ENCODE data around the gene MYL7. TPM values are rescaled to one million over a fixed set of nuclear protein-coding genes. Genes with fewer than 3 reads are reported as not detected.
A peak's percentile ranks its signal among the peaks of the same experiment; 100 is the strongest.

The MYL7 gene
- total and polyA plus RNA-seq, 9 donors, result 0.70 to 13.0 (median 6.8) TPM

- Histone ChIP-seq H3K27me3 (ENCODE audit: control insufficient read depth, insufficient read depth, low read length) (no peaks in the 10 kb centered on the region), H3K4me3 (ENCODE audit: low read length) (no peak overlapping the region), H3K9me3 (replicated peaks; ENCODE audit: control insufficient read depth, low read depth, low read length) (no peaks in the 10 kb centered on the region), H3K36me3 (ENCODE audit: control insufficient read depth, insufficient read depth, low read length) (peaks cover 63% of the 10 kb centered on the region), H3K27ac (ENCODE audit: low read length) (no peak overlapping the region), H3K4me1 (ENCODE audit: control insufficient read depth, insufficient read depth, low read length) (peaks cover 55% of the 10 kb centered on the region)
- DNase-seq, result no peak
- WGBS (ENCODE audit: insufficient coverage), result 94% methylated on average over 8 of the region's 8 CpGs
Measured at GRCh38 chr7:44119829-44120380, 21.2 kb downstream of the MYL7 start.

- Histone ChIP-seq H3K36me3 (ENCODE audit: control insufficient read depth, insufficient read depth, low read length) (peaks cover 81% of the 10 kb centered on the region), H3K27ac (ENCODE audit: low read length) (no peak overlapping the region), H3K4me1 (ENCODE audit: control insufficient read depth, insufficient read depth, low read length) (peaks cover 64% of the 10 kb centered on the region), H3K27me3 (ENCODE audit: control insufficient read depth, insufficient read depth, low read length) (no peaks in the 10 kb centered on the region), H3K4me3 (ENCODE audit: low read length) (no peak overlapping the region), H3K9me3 (replicated peaks; ENCODE audit: control insufficient read depth, low read depth, low read length) (no peaks in the 10 kb centered on the region)
- no peak for DNase-seq
- WGBS (ENCODE audit: insufficient coverage), result 83% methylated on average over 10 of the region's 13 CpGs
Measured at GRCh38 chr7:44117801-44118429, 23.2 kb downstream of the MYL7 start.

GRCh38 chr7:44116789-44117666, 24.1 kb downstream of the MYL7 start:
- no peaks in the 10 kb centered on the region for H3K27me3 ChIP-seq (ENCODE audit: control insufficient read depth, insufficient read depth, low read length)
- H3K36me3 ChIP-seq (ENCODE audit: control insufficient read depth, insufficient read depth, low read length), result peaks cover 85% of the 10 kb centered on the region
- no peak for DNase-seq
- peaks cover 66% of the 10 kb centered on the region for H3K4me1 ChIP-seq (ENCODE audit: control insufficient read depth, insufficient read depth, low read length)
- H3K27ac ChIP-seq (ENCODE audit: low read length), result no peak overlapping the region
- H3K9me3 ChIP-seq (replicated peaks; ENCODE audit: control insufficient read depth, low read depth, low read length), result no peaks in the 10 kb centered on the region
- WGBS (ENCODE audit: insufficient coverage), result 91% methylated on average over 23 of the region's 25 CpGs
- H3K4me3 ChIP-seq (ENCODE audit: low read length), result no peak overlapping the region

- Histone ChIP-seq H3K4me3 (ENCODE audit: low read length) (no peak overlapping the region), H3K27ac (ENCODE audit: low read length) (peak overlapping the region; percentile 69), H3K27me3 (ENCODE audit: control insufficient read depth, insufficient read depth, low read length) (no peaks in the 10 kb centered on the region), H3K36me3 (ENCODE audit: control insufficient read depth, insufficient read depth, low read length) (peaks cover 86% of the 10 kb centered on the region), H3K4me1 (ENCODE audit: control insufficient read depth, insufficient read depth, low read length) (peaks cover 63% of the 10 kb centered on the region), H3K9me3 (replicated peaks; ENCODE audit: control insufficient read depth, low read depth, low read length) (no peaks in the 10 kb centered on the region)
- DNase-seq, result no peak
- 91% methylated on average over 9 of the region's 17 CpGs for WGBS (ENCODE audit: insufficient coverage)
Measured at GRCh38 chr7:44116087-44116788, 24.9 kb downstream of the MYL7 start.

GRCh38 chr7:44114586-44115310, 26.4 kb downstream of the MYL7 start:
- WGBS (ENCODE audit: insufficient coverage), result 80% methylated on average over 12 of the region's 12 CpGs
- no peak overlapping the region for H3K4me3 ChIP-seq (ENCODE audit: low read length)
- H3K9me3 ChIP-seq (replicated peaks; ENCODE audit: control insufficient read depth, low read depth, low read length), result no peaks in the 10 kb centered on the region
- peaks cover 63% of the 10 kb centered on the region for H3K4me1 ChIP-seq (ENCODE audit: control insufficient read depth, insufficient read depth, low read length)
- peaks cover 86% of the 10 kb centered on the region for H3K36me3 ChIP-seq (ENCODE audit: control insufficient read depth, insufficient read depth, low read length)
- no peaks in the 10 kb centered on the region for H3K27me3 ChIP-seq (ENCODE audit: control insufficient read depth, insufficient read depth, low read length)
- peak; percentile 89 for DNase-seq
- peak overlapping the region; percentile 69 for H3K27ac ChIP-seq (ENCODE audit: low read length)

- peaks cover 58% of the 10 kb centered on the region for H3K4me1 ChIP-seq (ENCODE audit: control insufficient read depth, insufficient read depth, low read length)
Measured at GRCh38 chr7:44113764-44114354, 27.3 kb downstream of the MYL7 start.

GRCh38 chr7:44112997-44113763, 28.0 kb downstream of the MYL7 start:
- H3K27me3 ChIP-seq (ENCODE audit: control insufficient read depth, insufficient read depth, low read length), result no peaks in the 10 kb centered on the region
- WGBS (ENCODE audit: insufficient coverage), result 77% methylated on average over 27 of the region's 34 CpGs
- H3K9me3 ChIP-seq (replicated peaks; ENCODE audit: control insufficient read depth, low read depth, low read length), result no peaks in the 10 kb centered on the region
- H3K4me1 ChIP-seq (ENCODE audit: control insufficient read depth, insufficient read depth, low read length), result peaks cover 58% of the 10 kb centered on the region
- H3K4me3 ChIP-seq (ENCODE audit: low read length), result no peak overlapping the region
- DNase-seq, result no peak
- peaks cover 92% of the 10 kb centered on the region for H3K36me3 ChIP-seq (ENCODE audit: control insufficient read depth, insufficient read depth, low read length)
- H3K27ac ChIP-seq (ENCODE audit: low read length), result no peak overlapping the region

More at GRCh38 chr7:44113764-44114354, 27.3 kb downstream of the MYL7 start:
- Histone ChIP-seq H3K9me3 (replicated peaks; ENCODE audit: control insufficient read depth, low read depth, low read length) (no peaks in the 10 kb centered on the region), H3K27me3 (ENCODE audit: control insufficient read depth, insufficient read depth, low read length) (no peaks in the 10 kb centered on the region), H3K36me3 (ENCODE audit: control insufficient read depth, insufficient read depth, low read length) (peaks cover 87% of the 10 kb centered on the region), H3K27ac (ENCODE audit: low read length) (peak overlapping the region; percentile 65), H3K4me3 (ENCODE audit: low read length) (no peak overlapping the region)
- DNase-seq, result no peak
- 88% methylated on average over 20 of the region's 24 CpGs for WGBS (ENCODE audit: insufficient coverage)

GRCh38 chr7:44112231-44112996, 28.7 kb downstream of the MYL7 start:
- H3K36me3 ChIP-seq (ENCODE audit: control insufficient read depth, insufficient read depth, low read length), result peaks cover 86% of the 10 kb centered on the region
- DNase-seq, result no peak

More at GRCh38 chr7:44112231-44112996, 28.7 kb downstream of the MYL7 start:
- peaks cover 58% of the 10 kb centered on the region for H3K4me1 ChIP-seq (ENCODE audit: control insufficient read depth, insufficient read depth, low read length)
- H3K4me3 ChIP-seq (ENCODE audit: low read length), result no peak overlapping the region
- H3K27me3 ChIP-seq (ENCODE audit: control insufficient read depth, insufficient read depth, low read length), result no peaks in the 10 kb centered on the region
- H3K9me3 ChIP-seq (replicated peaks; ENCODE audit: control insufficient read depth, low read depth, low read length), result no peaks in the 10 kb centered on the region
- H3K27ac ChIP-seq (ENCODE audit: low read length), result no peak overlapping the region
- 50% methylated on average over 33 of the region's 41 CpGs for WGBS (ENCODE audit: insufficient coverage)

Measured in muscle of leg (tissue), 11 donors.